ENCODE measurements around the gene LITAF. TPM values are rescaled to one million over a fixed set of nuclear protein-coding genes. Genes with fewer than 3 reads are reported as not detected.

The LITAF gene
- total RNA-seq, 8 experiments from 2014 or later = 11.0 to 73.6 (median 27.5) TPM

- H3K4me1 ChIP-seq (replicated peaks in 1 of 2) = peaks cover 0 to 5% of the 10 kb centered on the region in 2 donors
- in situ Hi-C loops (cut with MboI; ENCODE audit: low pct_unique_long_range_greater_than_20kb in 2 of 9, low sequenced_read_pairs in 9 of 9, unreplicated experiment in 9 of 9) = no loop called here
- H3K4me3 ChIP-seq = no peak overlapping the region
- WGBS, 10 experiments = 40 to 88% (median 58%) methylated on average over 1 to 7 of the region's 8 CpGs; no CpG with 5 or more reads in 1 of the 10 experiments
- no peak overlapping the region for H3K27ac ChIP-seq
- peak in 5 of 8 experiments; percentile 73 to 88 (median 86) for ATAC-seq (replicated peaks in 6 of 8)
Measured at GRCh38 chr16:11615748-11616447, 29.2 kb upstream of the LITAF start.

GRCh38 chr16:11614587-11615175 is 28.0 kb upstream of the LITAF start:
- WGBS, 10 experiments = 0 to 56% (median 22%) methylated on average over 1 to 5 of the region's 10 CpGs; no CpG with 5 or more reads in 4 of the 10 experiments

GRCh38 chr16:11613381-11614303 is 26.9 kb upstream of the LITAF start:
- ATAC-seq (replicated peaks in 6 of 8) = peak in 2 of 8 experiments; percentile 51 to 84
- Histone ChIP-seq H3K4me3 (no peak overlapping the region), H3K27ac (no peak overlapping the region), H3K4me1 (replicated peaks in 1 of 2) (peaks cover 4 to 5% of the 10 kb centered on the region in 2 donors)
- WGBS, 10 experiments = 58 to 100% (median 73%) methylated on average over 1 to 15 of the region's 20 CpGs; no CpG with 5 or more reads in 1 of the 10 experiments
- in situ Hi-C loops (cut with MboI; ENCODE audit: low pct_unique_long_range_greater_than_20kb in 2 of 9, low sequenced_read_pairs in 9 of 9, unreplicated experiment in 9 of 9) = no loop called here

More at GRCh38 chr16:11614587-11615175, 28.0 kb upstream of the LITAF start:
- ATAC-seq (replicated peaks in 6 of 8) = peak in 1 of 8 experiments; percentile 46
- Histone ChIP-seq H3K4me1 (replicated peaks in 1 of 2) (peaks cover 1 to 5% of the 10 kb centered on the region in 2 donors), H3K4me3 (no peak overlapping the region), H3K27ac (no peak overlapping the region)
- in situ Hi-C loops (cut with MboI; ENCODE audit: low pct_unique_long_range_greater_than_20kb in 2 of 9, low sequenced_read_pairs in 9 of 9, unreplicated experiment in 9 of 9) = no loop called here

- WGBS, 10 experiments = 40 to 100% (median 88%) methylated on average over 1 to 4 of the region's 5 CpGs; no CpG with 5 or more reads in 6 of the 10 experiments
- Histone ChIP-seq H3K4me3 (no peak overlapping the region), H3K4me1 (replicated peaks in 1 of 2) (peaks cover 4 to 5% of the 10 kb centered on the region in 2 donors), H3K27ac (no peak overlapping the region)
- in situ Hi-C loops (cut with MboI; ENCODE audit: low pct_unique_long_range_greater_than_20kb in 2 of 9, low sequenced_read_pairs in 9 of 9, unreplicated experiment in 9 of 9) = no loop called here
- no peak for ATAC-seq (replicated peaks in 6 of 8)
Measured at GRCh38 chr16:11612665-11613025, 25.9 kb upstream of the LITAF start.

- peaks cover 4 to 5% of the 10 kb centered on the region in 2 donors for H3K4me1 ChIP-seq (replicated peaks in 1 of 2)
- H3K27ac ChIP-seq = no peak overlapping the region
- no peak for ATAC-seq (replicated peaks in 6 of 8)
- no peak overlapping the region for H3K4me3 ChIP-seq
- in situ Hi-C loops (cut with MboI; ENCODE audit: low pct_unique_long_range_greater_than_20kb in 2 of 9, low sequenced_read_pairs in 9 of 9, unreplicated experiment in 9 of 9) = no loop called here
- WGBS, 10 experiments = 20 to 91% (median 76%) methylated on average over 1 to 18 of the region's 23 CpGs; no CpG with 5 or more reads in 4 of the 10 experiments
Measured at GRCh38 chr16:11611871-11612664, 25.3 kb upstream of the LITAF start.

GRCh38 chr16:11610580-11610979 is 23.9 kb upstream of the LITAF start:
- peaks cover 4 to 5% of the 10 kb centered on the region in 2 donors for H3K4me1 ChIP-seq (replicated peaks in 1 of 2)
- ATAC-seq (replicated peaks in 6 of 8) = no peak
- WGBS, 10 experiments = 0 to 100% (median 63%) methylated on average over 1 to 6 of the region's 6 CpGs; no CpG with 5 or more reads in 3 of the 10 experiments
- no peak overlapping the region for H3K27ac ChIP-seq
- H3K4me3 ChIP-seq = no peak overlapping the region
- in situ Hi-C loops (cut with MboI; ENCODE audit: low pct_unique_long_range_greater_than_20kb in 2 of 9, low sequenced_read_pairs in 9 of 9, unreplicated experiment in 9 of 9) = no loop called here

GRCh38 chr16:11610121-11610505 is 23.4 kb upstream of the LITAF start:
- no peak overlapping the region for H3K4me3 ChIP-seq
- 20 to 100% (median 73%) methylated on average over 1 to 6 of the region's 9 CpGs; no CpG with 5 or more reads in 4 of the 10 experiments for WGBS, 10 experiments
- H3K4me1 ChIP-seq (replicated peaks in 1 of 2) = peaks cover 4 to 5% of the 10 kb centered on the region in 2 donors
- ATAC-seq (replicated peaks in 6 of 8) = no peak
- no peak overlapping the region for H3K27ac ChIP-seq
- in situ Hi-C loops (cut with MboI; ENCODE audit: low pct_unique_long_range_greater_than_20kb in 2 of 9, low sequenced_read_pairs in 9 of 9, unreplicated experiment in 9 of 9) = no loop called here

GRCh38 chr16:11609474-11610120 is 22.9 kb upstream of the LITAF start:
- H3K4me1 ChIP-seq (replicated peaks in 1 of 2) = peaks cover 4 to 5% of the 10 kb centered on the region in 2 donors
- H3K4me3 ChIP-seq = no peak overlapping the region
- in situ Hi-C loops (cut with MboI; ENCODE audit: low pct_unique_long_range_greater_than_20kb in 2 of 9, low sequenced_read_pairs in 9 of 9, unreplicated experiment in 9 of 9) = no loop called here
- whole genome bisulfite sequencing, 10 experiments = 71 to 100% (median 73%) methylated on average over 1 to 8 of the region's 14 CpGs; no CpG with 5 or more reads in 5 of the 10 experiments
- no peak overlapping the region for H3K27ac ChIP-seq
- peak in 4 of 8 experiments; percentile 40 to 68 (median 56) for ATAC-seq (replicated peaks in 6 of 8)

- 58 to 100% (median 95%) methylated on average over 1 to 5 of the region's 5 CpGs; no CpG with 5 or more reads in 2 of the 10 experiments for WGBS, 10 experiments
- no peak overlapping the region for H3K27ac ChIP-seq
- peaks cover 7 to 8% of the 10 kb centered on the region in 2 donors for H3K4me1 ChIP-seq (replicated peaks in 1 of 2)
- in situ Hi-C loops (cut with MboI; ENCODE audit: low pct_unique_long_range_greater_than_20kb in 2 of 9, low sequenced_read_pairs in 9 of 9, unreplicated experiment in 9 of 9) = no loop called here
- no peak overlapping the region for H3K4me3 ChIP-seq
- no peak for ATAC-seq (replicated peaks in 6 of 8)
Measured at GRCh38 chr16:11605891-11606290, 19.2 kb upstream of the LITAF start.

- whole genome bisulfite sequencing, 10 experiments = 55 to 100% (median 77%) methylated on average over 1 to 8 of the region's 8 CpGs; no CpG with 5 or more reads in 3 of the 10 experiments
- Histone ChIP-seq H3K4me3 (no peak overlapping the region), H3K4me1 (replicated peaks in 1 of 2) (peaks cover 7 to 8% of the 10 kb centered on the region in 2 donors), H3K27ac (no peak overlapping the region)
- no peak for ATAC-seq (replicated peaks in 6 of 8)
- in situ Hi-C loops (cut with MboI; ENCODE audit: low pct_unique_long_range_greater_than_20kb in 2 of 9, low sequenced_read_pairs in 9 of 9, unreplicated experiment in 9 of 9) = no loop called here
Measured at GRCh38 chr16:11605564-11605886, 18.8 kb upstream of the LITAF start.

- in situ Hi-C loops (cut with MboI; ENCODE audit: low pct_unique_long_range_greater_than_20kb in 2 of 9, low sequenced_read_pairs in 9 of 9, unreplicated experiment in 9 of 9) = no loop called here
- 47 to 100% (median 84%) methylated on average over 1 to 13 of the region's 21 CpGs for WGBS, 10 experiments
- Histone ChIP-seq H3K4me1 (replicated peaks in 1 of 2) (peaks cover 7 to 8% of the 10 kb centered on the region in 2 donors), H3K27ac (no peak overlapping the region), H3K4me3 (no peak overlapping the region)
- peak in 4 of 8 experiments; percentile 38 to 94 (median 70) for ATAC-seq (replicated peaks in 6 of 8)
Measured at GRCh38 chr16:11604783-11605563, 18.3 kb upstream of the LITAF start.
